Measurements from ENCODE around the gene TECPR1. TPM values are rescaled to one million over a fixed set of nuclear protein-coding genes. Genes with fewer than 3 reads are reported as not detected.

Gene TECPR1
- total RNA-seq, 1 experiment from 2014 or later = 26.4 TPM

- Mint-ChIP-seq H3K27ac (ENCODE audit: unreplicated experiment) (no peak overlapping the region), H3K4me3 (ENCODE audit: unreplicated experiment) (no peak overlapping the region)
- POLR2A ChIA-PET = interaction anchor here (0.5 kb wide), 1 partner anchor 160 kb away, joined by 8 read pairs; no protein-coding TSS in a partner anchor
Observed at GRCh38 chr7:98206451-98207330, 45.3 kb downstream of the TECPR1 start.

DNA sequence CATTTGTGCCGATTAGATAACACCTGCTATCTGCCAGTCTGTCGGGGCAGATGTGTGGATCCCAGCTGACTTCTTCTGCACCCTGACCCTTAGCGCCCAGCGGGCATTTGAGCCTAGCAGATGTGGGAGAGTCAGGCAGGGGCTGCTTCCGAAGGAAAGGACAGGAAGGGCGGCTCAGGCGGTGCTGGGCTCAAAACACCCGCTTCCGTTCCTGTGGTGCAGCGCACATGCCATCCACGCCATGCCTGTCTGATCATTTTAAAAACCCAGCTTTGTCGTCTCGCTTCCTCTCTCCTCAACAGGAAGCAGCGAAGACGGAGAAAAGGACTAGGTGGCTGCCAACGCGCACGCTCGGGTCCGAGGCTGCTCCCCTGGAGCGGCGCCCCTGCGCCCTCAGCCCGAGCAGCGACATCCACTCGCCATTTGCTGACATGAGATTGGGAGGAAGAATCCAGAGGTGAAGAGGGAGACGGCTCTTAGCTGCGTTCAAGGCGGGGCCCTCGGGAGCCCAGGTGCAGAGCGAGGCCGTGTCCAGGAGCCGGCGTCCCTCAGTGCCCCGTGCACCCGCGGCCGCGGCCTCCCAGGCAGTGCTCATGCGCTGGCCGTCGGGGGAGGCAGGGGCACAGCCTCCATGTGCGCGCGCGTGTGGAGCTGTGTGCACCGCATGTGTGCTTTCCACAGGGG lies 46.7 kb downstream of the TECPR1 start:
- Histone ChIP-seq H3K36me3 (ENCODE audit: control insufficient read depth, insufficient read depth, low read length) (peaks cover 2% of the 10 kb centered on the region), H3K4me3 (ENCODE audit: low read depth, low read length) (no peak overlapping the region), H3K9me3 (no peaks in the 10 kb centered on the region), H3K27me3 (replicated peaks; ENCODE audit: control insufficient read depth, insufficient read depth, low read length) (no peaks in the 10 kb centered on the region), H3K4me1 (peaks cover 7% of the 10 kb centered on the region)
- intact Hi-C loops (cut with micrococcal nuclease; ENCODE audit: unreplicated experiment) = no loop called here
- H3K4me1 Mint-ChIP-seq (ENCODE audit: low read depth, unreplicated experiment) = peaks cover 7% of the 10 kb centered on the region
- no TSS peak for BruUV-seq (replicated peaks)
- no peaks in the 10 kb centered on the region for H3K27me3 Mint-ChIP-seq (ENCODE audit: insufficient read depth, unreplicated experiment)
- ChIA-PET CTCF (no interaction called here), POLR2A (no interaction called here)
- no peaks in the 10 kb centered on the region for H3K9me3 Mint-ChIP-seq (ENCODE audit: unreplicated experiment)
- DNase-seq = no peak
- peak overlapping the region; percentile 50 for H3K27ac Mint-ChIP-seq (ENCODE audit: unreplicated experiment)
- H3K36me3 Mint-ChIP-seq (ENCODE audit: insufficient read depth, unreplicated experiment) = peaks cover 41% of the 10 kb centered on the region
- H3K4me3 Mint-ChIP-seq (ENCODE audit: unreplicated experiment) = no peak overlapping the region
- TF ChIP-seq, protein P1, sequence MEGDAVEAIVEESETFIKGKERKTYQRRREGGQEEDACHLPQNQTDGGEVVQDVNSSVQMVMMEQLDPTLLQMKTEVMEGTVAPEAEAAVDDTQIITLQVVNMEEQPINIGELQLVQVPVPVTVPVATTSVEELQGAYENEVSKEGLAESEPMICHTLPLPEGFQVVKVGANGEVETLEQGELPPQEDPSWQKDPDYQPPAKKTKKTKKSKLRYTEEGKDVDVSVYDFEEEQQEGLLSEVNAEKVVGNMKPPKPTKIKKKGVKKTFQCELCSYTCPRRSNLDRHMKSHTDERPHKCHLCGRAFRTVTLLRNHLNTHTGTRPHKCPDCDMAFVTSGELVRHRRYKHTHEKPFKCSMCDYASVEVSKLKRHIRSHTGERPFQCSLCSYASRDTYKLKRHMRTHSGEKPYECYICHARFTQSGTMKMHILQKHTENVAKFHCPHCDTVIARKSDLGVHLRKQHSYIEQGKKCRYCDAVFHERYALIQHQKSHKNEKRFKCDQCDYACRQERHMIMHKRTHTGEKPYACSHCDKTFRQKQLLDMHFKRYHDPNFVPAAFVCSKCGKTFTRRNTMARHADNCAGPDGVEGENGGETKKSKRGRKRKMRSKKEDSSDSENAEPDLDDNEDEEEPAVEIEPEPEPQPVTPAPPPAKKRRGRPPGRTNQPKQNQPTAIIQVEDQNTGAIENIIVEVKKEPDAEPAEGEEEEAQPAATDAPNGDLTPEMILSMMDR (IDR thresholded peaks at IDR 0.05; ENCODE audit: insufficient read depth in 1 of 2, low read depth in 1 of 2, low read length in 1 of 2, severe bottlenecking in 1 of 2, unreplicated experiment in 1 of 2) = no peak

More at GRCh38 chr7:98206451-98207330, 45.3 kb downstream of the TECPR1 start:
- no TSS peak for BruUV-seq (replicated peaks)
- Histone ChIP-seq H3K4me3 (ENCODE audit: low read depth, low read length) (no peak overlapping the region), H3K9me3 (no peaks in the 10 kb centered on the region), H3K27me3 (replicated peaks; ENCODE audit: control insufficient read depth, insufficient read depth, low read length) (no peaks in the 10 kb centered on the region), H3K36me3 (ENCODE audit: control insufficient read depth, insufficient read depth, low read length) (peaks cover 2% of the 10 kb centered on the region), H3K4me1 (peaks cover 9% of the 10 kb centered on the region)
- H3K36me3 Mint-ChIP-seq (ENCODE audit: insufficient read depth, unreplicated experiment) = peaks cover 41% of the 10 kb centered on the region
- peak in 1 of 2 experiments; percentile 22 for DNase-seq
- CTCF ChIA-PET = no interaction called here
- intact Hi-C loops (cut with micrococcal nuclease; ENCODE audit: unreplicated experiment) = no loop called here
- peaks cover 7% of the 10 kb centered on the region for H3K4me1 Mint-ChIP-seq (ENCODE audit: low read depth, unreplicated experiment)
- H3K27me3 Mint-ChIP-seq (ENCODE audit: insufficient read depth, unreplicated experiment) = no peaks in the 10 kb centered on the region
- TF ChIP-seq, protein P1 (IDR thresholded peaks at IDR 0.05; ENCODE audit: insufficient read depth in 1 of 2, low read depth in 1 of 2, low read length in 1 of 2, severe bottlenecking in 1 of 2, unreplicated experiment in 1 of 2) = no peak
- no peaks in the 10 kb centered on the region for H3K9me3 Mint-ChIP-seq (ENCODE audit: unreplicated experiment)

- no peak overlapping the region for H3K4me3 Mint-ChIP-seq (ENCODE audit: unreplicated experiment)
- intact Hi-C loops (cut with micrococcal nuclease; ENCODE audit: unreplicated experiment) = no loop called here
- H3K9me3 Mint-ChIP-seq (ENCODE audit: unreplicated experiment) = no peaks in the 10 kb centered on the region
- H3K4me1 Mint-ChIP-seq (ENCODE audit: low read depth, unreplicated experiment) = peaks cover 7% of the 10 kb centered on the region
- H3K36me3 Mint-ChIP-seq (ENCODE audit: insufficient read depth, unreplicated experiment) = peaks cover 41% of the 10 kb centered on the region
- peak overlapping the region; percentile 50 for H3K27ac Mint-ChIP-seq (ENCODE audit: unreplicated experiment)
- Histone ChIP-seq H3K36me3 (ENCODE audit: control insufficient read depth, insufficient read depth, low read length) (peaks cover 2% of the 10 kb centered on the region), H3K27me3 (replicated peaks; ENCODE audit: control insufficient read depth, insufficient read depth, low read length) (no peaks in the 10 kb centered on the region), H3K9me3 (no peaks in the 10 kb centered on the region), H3K4me1 (peaks cover 7% of the 10 kb centered on the region), H3K4me3 (ENCODE audit: low read depth, low read length) (no peak overlapping the region)
- TF ChIP-seq, protein P1 (IDR thresholded peaks at IDR 0.05; ENCODE audit: insufficient read depth in 1 of 2, low read depth in 1 of 2, low read length in 1 of 2, severe bottlenecking in 1 of 2, unreplicated experiment in 1 of 2) = no peak
- POLR2A ChIA-PET = no interaction called here
- CTCF ChIA-PET = no interaction called here
- H3K27me3 Mint-ChIP-seq (ENCODE audit: insufficient read depth, unreplicated experiment) = no peaks in the 10 kb centered on the region
- peak in 1 of 2 experiments; percentile 24 for DNase-seq
- no TSS peak for BruUV-seq (replicated peaks)
Observed at GRCh38 chr7:98204670-98205069, 47.4 kb downstream of the TECPR1 start.
